Measurements from ENCODE around the gene CAPN5.
"Not testable (repeated sequence)": the region's sequence is repeated elsewhere in the genome, so short reads cannot be mapped to it uniquely, and the experiment has no call there.

Gene CAPN5

DNA sequence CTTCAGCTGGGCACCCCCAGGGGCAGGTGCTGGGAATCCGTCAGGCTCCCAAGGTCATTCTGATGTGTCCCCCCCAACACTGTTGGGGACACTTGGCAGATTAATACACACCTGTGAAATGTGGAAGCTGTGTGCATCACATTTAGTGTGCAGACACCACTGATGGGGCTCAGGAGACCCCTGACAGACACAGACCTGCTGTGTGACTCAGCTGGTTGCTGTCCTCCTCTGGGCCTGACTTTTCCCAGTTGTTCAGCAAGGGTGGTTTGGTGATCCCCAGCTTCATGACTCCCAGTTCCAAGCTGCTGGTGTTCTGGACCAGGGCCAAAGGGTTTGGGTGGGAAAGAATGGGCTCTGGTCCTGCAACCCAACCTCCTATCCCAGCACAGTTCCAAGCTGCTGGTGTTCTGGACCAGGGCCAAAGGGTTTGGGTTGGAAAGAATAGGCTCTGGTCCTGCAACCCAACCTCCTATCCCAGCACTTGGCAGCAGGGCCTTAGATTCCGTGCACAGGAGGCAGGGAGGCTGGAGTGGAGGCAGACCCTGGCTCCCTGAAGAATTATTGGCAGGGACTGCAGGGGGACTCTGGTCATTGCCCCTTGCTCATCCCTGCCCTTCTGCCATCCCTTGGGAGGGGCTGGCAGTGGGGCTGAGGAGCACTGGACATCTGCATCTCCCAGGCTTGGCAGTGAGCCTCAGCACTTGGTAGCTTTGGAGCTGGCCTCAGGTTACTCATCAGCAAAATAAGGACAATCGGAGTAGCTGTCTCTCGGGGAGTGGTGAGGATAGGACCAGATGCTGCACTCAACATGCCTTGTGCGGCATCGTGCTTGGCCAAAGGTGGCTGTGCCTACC is 27.4 kb downstream of the CAPN5 start:
- no peak for DNase-seq (ENCODE audit: low spot score)
- TF ChIP-seq, protein P1, sequence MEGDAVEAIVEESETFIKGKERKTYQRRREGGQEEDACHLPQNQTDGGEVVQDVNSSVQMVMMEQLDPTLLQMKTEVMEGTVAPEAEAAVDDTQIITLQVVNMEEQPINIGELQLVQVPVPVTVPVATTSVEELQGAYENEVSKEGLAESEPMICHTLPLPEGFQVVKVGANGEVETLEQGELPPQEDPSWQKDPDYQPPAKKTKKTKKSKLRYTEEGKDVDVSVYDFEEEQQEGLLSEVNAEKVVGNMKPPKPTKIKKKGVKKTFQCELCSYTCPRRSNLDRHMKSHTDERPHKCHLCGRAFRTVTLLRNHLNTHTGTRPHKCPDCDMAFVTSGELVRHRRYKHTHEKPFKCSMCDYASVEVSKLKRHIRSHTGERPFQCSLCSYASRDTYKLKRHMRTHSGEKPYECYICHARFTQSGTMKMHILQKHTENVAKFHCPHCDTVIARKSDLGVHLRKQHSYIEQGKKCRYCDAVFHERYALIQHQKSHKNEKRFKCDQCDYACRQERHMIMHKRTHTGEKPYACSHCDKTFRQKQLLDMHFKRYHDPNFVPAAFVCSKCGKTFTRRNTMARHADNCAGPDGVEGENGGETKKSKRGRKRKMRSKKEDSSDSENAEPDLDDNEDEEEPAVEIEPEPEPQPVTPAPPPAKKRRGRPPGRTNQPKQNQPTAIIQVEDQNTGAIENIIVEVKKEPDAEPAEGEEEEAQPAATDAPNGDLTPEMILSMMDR (IDR thresholded peaks at IDR 0.05; ENCODE audit: extremely low read depth, missing control alignments) = no peak

DNA sequence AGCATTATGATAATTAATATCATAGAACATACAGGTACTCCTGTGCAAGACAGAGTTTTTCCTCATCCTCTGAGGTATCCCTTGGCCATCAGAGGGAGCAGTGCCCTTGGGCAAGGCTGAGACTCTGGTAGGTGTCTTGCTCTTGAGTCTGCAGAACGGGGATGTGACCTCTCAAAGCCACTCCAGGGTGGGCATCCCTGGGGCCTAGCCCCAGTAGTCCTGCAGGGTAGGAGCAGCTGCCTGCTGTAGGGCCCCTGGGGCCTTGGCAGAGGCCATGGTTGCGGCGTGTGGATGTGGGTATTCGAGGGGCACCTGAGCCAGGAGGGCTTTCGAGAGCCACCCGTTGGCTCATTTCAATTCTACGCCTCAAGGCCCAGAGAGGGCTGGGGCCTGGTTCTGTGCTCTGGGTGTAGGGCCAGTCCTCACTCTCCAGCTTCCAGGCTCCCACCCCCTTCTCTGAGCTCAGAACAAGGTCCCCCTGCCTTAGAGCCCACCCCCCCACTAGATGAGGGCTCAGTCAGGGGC is 28.1 kb downstream of the CAPN5 start:
- no peak for DNase-seq (ENCODE audit: low spot score)
- TF ChIP-seq, protein P1 (IDR thresholded peaks at IDR 0.05; ENCODE audit: extremely low read depth, missing control alignments) = no peak

DNA sequence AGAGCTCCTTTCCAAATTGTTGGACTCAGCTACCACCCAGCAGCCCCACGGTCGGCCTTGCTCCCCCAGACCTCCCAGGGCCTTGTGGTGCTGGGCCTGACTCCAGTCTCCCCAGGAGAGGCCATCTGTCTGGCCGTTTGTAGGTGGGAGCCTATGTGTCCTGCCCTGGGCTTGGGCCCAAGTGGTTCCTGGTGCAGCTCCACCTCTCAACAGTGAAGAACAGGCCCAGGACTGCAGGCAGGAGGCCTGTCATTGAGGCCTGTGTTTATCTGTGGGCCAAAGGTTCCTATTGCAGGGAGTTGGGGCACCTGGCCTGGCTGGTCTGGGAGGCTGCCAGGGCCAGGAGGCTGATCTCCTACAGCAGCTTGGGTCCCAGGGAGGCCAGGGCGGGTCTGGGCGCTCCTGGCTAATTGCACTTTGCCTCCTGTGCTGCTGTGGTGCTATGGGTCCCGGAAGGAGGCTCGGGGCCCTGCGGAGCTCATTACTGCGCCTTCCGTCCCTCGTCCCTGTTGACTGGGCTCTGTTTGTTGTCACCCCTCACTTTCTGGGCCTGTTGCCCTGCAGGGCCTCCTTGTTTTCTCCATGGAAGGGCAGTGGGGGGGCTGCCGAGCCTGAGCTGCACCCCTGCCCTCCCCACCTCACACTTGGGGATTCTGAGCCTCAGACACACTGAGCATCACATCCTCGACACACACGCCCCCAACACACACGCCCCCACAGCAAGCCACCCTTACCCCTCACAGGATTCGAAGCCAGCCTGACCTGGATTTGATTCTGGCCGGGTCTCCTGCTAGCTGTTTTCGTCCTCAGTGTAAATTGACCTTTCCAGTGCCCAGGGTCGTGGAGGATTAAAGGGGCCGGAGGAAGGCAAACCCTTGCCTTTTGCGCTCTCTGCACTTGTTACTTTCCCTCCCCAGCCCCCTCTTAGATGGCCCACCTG is 29.1 kb downstream of the CAPN5 start:
- TF ChIP-seq, protein P1 (IDR thresholded peaks at IDR 0.05; ENCODE audit: extremely low read depth, missing control alignments) = no peak
- no peak for DNase-seq (ENCODE audit: low spot score)

DNA sequence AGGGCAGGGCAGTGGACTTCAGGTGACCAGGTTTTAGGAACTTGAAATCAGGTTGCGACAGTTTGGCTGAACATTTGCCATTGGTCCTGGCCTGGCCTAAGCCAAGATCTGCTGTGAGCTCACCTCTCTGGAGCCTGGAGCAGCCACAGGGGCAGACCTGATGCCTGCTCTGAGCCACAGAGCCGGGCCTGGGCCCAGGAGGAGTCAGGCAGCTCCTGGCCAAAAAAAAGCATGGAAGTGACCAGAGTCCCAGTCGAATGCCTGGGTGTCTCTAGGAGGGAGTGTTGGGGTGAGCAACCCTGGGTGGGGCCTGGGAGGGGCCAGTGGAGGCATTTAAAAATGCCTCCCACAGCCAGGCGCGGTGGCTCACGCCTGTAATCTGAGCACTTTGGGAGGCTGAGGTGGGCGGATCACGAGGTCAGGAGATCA is 29.8 kb downstream of the CAPN5 start:
- TF ChIP-seq, protein P1 (IDR thresholded peaks at IDR 0.05; ENCODE audit: extremely low read depth, missing control alignments) = no peak
- DNase-seq (ENCODE audit: low spot score) = no peak

DNA sequence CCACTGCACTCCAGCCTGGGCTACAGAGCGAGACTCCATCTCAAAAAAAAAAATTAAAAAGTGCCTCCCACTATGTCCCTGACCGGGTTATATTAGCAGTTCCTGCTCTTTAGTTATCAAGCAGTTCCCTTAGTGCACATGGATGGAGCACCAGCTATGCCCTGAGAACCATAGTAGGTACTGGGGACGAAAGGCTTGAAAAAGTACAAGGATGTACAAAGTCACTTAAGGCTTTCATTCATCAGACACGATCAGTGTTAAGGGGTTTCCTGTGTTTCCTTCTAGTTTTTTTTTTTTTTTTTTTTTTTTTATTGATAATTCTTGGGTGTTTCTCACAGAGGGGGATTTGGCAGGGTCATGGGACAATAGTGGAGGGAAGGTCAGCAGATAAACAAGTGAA is 30.4 kb downstream of the CAPN5 start:
- not testable (repeated sequence) for DNase-seq (ENCODE audit: low spot score)

DNA sequence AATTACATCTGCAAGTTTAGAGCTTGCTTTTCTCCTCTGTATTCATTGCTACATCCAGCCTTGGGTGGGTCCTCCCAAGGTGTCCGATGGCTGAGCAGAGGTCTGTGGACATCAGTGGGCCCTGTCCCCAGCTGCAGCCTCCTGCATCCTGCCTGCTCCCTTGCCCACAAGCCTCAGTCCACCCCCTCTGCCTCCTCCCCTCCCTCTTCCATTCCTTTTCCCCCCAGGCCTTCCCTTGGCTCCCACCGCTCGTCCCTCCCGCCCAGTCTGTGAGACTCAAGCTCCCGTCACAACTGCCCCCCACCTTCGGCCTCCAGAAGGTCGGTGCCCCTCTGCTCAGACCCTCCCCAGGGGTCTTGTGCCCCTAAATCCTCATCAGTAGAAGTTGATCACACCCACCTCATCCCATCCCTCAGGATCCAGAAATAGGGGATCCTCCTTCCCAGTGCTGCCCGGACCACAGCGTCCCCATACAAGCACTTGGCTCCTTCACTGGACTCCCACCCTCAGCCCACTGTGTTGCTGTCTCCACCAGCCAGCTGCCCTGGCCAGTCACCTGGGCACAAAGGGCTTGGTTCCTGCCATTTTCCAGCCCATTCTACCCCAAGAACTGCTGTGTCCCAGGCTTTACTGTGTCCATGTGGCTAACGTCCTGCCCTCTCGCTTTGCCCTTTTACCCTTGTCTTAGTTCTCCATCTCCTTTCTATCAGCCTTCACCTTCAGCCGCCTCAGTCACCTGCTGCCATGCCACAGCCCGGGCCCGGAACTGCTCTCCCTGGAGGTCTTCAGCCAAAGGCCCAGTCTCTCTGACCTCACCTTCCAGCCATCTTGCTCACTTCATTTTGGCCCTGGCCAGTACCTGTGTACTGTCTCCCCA is 33.6 kb downstream of the CAPN5 start:
- TF ChIP-seq, protein P1 (IDR thresholded peaks at IDR 0.05; ENCODE audit: extremely low read depth, missing control alignments) = no peak
- DNase-seq (ENCODE audit: low spot score) = no peak

DNA sequence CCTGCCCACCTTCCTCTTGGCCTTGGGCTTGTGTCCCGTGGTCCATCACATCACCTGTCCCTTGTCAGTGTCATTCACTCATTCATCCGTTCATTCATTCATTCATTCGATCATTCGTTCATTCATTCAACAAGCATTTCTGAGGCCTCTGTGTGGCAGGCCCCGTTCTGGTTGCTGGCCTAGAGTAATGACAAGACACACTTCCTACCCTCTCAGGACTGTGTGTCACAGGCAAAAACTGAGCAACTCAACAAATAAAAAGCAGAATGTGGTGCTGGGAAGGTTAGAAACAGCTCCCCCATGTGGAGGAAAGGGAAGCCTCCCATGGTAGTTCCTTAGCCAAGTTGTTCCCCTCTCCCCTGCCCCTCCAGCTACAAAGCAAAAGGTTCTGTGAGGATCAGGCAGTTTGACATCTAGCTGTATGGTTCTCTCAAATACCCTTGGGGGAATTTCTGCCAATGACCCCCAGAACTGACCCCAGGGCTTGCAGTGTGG is 34.3 kb downstream of the CAPN5 start:
- peak; percentile 61 for DNase-seq (ENCODE audit: low spot score)
- TF ChIP-seq, protein P1 (IDR thresholded peaks at IDR 0.05; ENCODE audit: extremely low read depth, missing control alignments) = peak; percentile 8
